ENCODE results near the gene DPP6.

GRCh38 chr7:154242709-154243108 is 190.5 kb downstream of the DPP6 start:
- TF ChIP-seq YY1 (IDR thresholded peaks at IDR 0.05; ENCODE audit: low read depth) = no peak
- no peak for TF ChIP-seq TCF12 (IDR thresholded peaks at IDR 0.05; ENCODE audit: low read depth)
- TF ChIP-seq FOXM1 (IDR thresholded peaks at IDR 0.05; ENCODE audit: borderline replicate concordance, low read depth) = no peak
- TF ChIP-seq MAX (IDR thresholded peaks at IDR 0.05) = no peak
- no peak for TF ChIP-seq EP300 (IDR thresholded peaks at IDR 0.05; ENCODE audit: borderline replicate concordance)
- no peak for TF ChIP-seq CREB1 (IDR thresholded peaks at IDR 0.05; ENCODE audit: low read depth)
- no peak for TF ChIP-seq REST (IDR thresholded peaks at IDR 0.05; ENCODE audit: low read depth)
- no peak for TF ChIP-seq RAD21 (IDR thresholded peaks at IDR 0.05; ENCODE audit: low read depth)
- TF ChIP-seq USF1 (IDR thresholded peaks at IDR 0.05) = no peak

All from Ishikawa (cell line).